Urinary bladder (tissue), 4 donors: ENCODE measurements around the gene CACNA1C. TPM values are rescaled to one million over a fixed set of nuclear protein-coding genes. Genes with fewer than 3 reads are reported as not detected.

Experiments
- DNase-seq: peaks from one replicate; pipeline ENCODE4 v3.0.0-alpha.2; 2015; ENCODE audit errors: extremely low spot score
- H3K27ac ChIP-seq: one replicate; pipeline ENCODE4 v1.5.1; 2013; ENCODE audit warnings: low read depth, mild to moderate bottlenecking, moderate library complexity
- H3K36me3 ChIP-seq: one replicate; pipeline ENCODE4 v1.6.1; 2013; ENCODE audit warnings: mild to moderate bottlenecking, moderate library complexity; ENCODE audit not compliant: insufficient read depth
- H3K4me1 ChIP-seq: one replicate; pipeline ENCODE4 v1.6.1; 2013; ENCODE audit warnings: mild to moderate bottlenecking, moderate library complexity; ENCODE audit not compliant: insufficient read depth
- H3K4me3 ChIP-seq: one replicate; pipeline ENCODE4 v1.5.1; 2013; ENCODE audit warnings: low read depth, low read length
- WGBS: extraction: QIAGEN DNeasy Blood & Tissue Kit; methylation state at CpG from one replicate; pipeline ENCODE4 v1.1.7; 2013; 5-methylcytosine and 5-hydroxymethylcytosine counted together
- polyA plus RNA-seq: library from polyadenylated mRNA; stranded (reverse); fragments of 200-250 nt; gene quantifications from one replicate; pipeline ENCODE4 v1.2.3, GENCODE V29; 2013
- total RNA-seq: library from RNA; depleted of rRNA; stranded (reverse); fragments of >200 nt; gene quantifications from one replicate; pipeline ENCODE4 v1.2.3, GENCODE V29; 2014
- donor health status: healthy with polysubstance abuse.
- donor health status: healthy.

CACNA1C gene
- total and polyA plus RNA-seq, 2 donors, result 25.7 to 34.5 TPM

DNA sequence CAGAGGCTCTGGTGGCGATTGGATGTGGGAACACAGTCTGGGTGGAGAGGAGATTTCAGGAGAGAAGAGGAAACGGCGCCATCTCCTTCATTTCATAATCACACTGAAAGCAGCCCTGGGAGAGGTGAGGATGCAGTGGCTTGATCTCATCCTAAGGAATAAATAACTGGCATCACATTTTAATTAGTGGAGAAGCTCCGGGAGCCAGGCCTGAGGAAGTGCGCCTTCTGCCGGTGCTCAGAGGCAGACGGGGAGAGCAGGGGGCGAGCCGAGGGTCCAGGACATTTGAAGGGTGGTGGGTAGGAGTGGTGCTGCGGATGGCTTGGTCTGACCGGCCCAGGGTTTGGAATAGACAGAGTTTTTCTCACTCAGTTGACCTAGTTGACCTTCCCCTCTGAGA is 265.0 kb downstream of the CACNA1C start:
- WGBS, result 83% methylated on average over 11 of the region's 11 CpGs
- H3K4me1 ChIP-seq, result no peaks in the 10 kb centered on the region
- DNase-seq, result no peak
- no peak overlapping the region for H3K4me3 ChIP-seq
- H3K36me3 ChIP-seq, result no peaks in the 10 kb centered on the region
- H3K27ac ChIP-seq, result no peak overlapping the region

DNA sequence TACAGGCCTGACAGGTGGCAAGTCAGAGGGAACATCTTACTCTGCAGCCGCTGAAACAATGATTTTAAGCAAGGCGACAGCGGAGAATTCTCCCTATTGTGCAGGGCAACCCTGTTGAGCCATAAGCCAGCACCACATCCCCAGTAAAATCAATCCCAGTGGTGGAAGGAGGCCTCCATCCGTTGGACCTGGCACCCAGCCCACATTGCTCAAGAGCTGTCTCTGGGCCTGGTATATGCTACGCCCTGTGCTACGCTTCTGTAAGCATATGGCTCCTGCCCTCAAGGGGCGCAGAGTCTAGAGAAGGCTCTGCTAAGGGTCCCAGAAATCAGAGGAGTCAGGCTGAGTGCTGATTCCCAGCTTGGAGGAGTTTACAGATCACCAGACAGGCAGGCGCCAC is 265.5 kb downstream of the CACNA1C start:
- no peak overlapping the region for H3K27ac ChIP-seq
- H3K4me1 ChIP-seq, result no peaks in the 10 kb centered on the region
- 86% methylated on average over 8 of the region's 8 CpGs for WGBS
- no peaks in the 10 kb centered on the region for H3K36me3 ChIP-seq
- H3K4me3 ChIP-seq, result no peak overlapping the region
- DNase-seq, result no peak

DNA sequence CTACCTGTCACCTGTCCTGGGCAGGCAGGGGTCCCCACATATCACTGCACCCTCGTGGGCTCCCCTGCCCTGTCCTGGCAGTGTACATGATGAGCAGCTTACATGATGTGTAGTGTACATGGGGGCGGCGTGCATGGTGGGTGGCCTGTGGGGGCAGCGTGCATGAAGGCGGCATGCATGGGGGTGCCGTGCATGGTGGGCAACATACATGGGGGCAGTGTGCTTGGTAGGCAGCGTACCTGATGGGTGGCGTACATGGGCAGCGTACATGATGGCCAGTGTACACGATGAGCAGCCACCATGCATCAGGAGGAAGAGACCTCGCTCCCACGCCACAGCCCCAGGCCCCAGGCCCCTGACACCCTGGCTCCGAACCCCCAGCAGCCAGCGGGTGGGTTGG is 266.3 kb downstream of the CACNA1C start:
- Histone ChIP-seq H3K4me1 (no peaks in the 10 kb centered on the region), H3K36me3 (no peaks in the 10 kb centered on the region), H3K27ac (no peak overlapping the region), H3K4me3 (no peak overlapping the region)
- 94% methylated on average over 14 of the region's 14 CpGs for WGBS
- DNase-seq, result no peak

DNA sequence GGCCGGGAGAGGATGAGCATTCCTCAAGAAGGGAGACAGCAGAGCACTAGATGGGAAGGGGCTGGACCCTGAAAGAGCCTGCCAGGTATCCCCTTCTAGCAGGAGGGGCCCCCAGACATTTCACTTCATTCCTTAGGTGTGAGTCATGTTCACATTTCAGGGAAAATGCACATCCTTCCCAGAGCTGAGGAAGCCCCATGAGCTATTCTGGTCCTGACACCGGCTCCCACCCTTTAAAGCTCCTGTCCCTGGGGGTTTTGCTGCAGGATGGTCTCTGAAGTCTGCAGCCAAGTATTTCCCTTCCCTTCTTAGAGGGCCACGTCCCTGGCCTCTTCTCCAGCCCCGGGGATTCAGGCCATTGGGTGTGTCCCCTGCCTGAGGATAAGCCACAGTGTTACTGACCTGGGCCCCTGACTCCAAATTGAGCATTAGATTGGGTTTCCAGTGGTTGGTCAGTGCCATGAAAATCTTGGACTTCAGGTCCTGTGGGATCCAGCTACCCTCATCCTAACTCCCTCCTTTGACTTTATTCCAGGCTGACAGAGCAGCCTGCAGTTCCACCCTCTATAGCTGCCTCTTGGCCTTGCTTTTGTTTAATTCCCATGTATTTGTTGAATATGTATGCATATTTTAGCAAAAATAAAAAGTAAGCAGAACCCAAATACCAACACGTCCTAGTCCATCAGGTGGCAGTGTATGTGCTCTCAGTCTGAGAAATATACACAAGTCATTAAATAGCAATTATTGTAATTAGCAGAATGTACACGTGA is 267.1 kb downstream of the CACNA1C start:
- H3K4me1 ChIP-seq, result no peaks in the 10 kb centered on the region
- no peak overlapping the region for H3K27ac ChIP-seq
- 49% methylated on average over 6 of the region's 6 CpGs for WGBS
- no peak for DNase-seq
- no peak overlapping the region for H3K4me3 ChIP-seq
- no peaks in the 10 kb centered on the region for H3K36me3 ChIP-seq

DNA sequence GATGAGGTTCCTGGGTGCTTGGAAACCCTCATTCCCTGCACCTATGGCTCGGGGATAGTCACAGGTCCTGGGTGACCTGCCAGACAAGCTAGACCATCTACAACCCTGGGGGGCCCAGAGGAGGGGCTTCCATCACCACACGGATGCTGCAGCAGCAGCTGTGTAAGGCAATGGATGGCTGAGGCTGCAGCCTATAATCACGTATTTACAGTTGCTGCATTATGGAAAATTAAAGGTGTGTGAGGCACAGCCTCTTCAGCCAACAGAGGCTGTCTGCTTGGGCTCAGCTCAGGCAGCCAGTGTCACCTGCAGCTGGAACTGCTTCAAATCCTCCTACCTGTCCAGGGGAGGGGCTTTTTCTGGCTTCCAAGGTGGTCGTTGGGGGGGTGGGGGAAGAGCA is 268.1 kb downstream of the CACNA1C start:
- no peaks in the 10 kb centered on the region for H3K36me3 ChIP-seq
- DNase-seq, result no peak
- H3K4me3 ChIP-seq, result no peak overlapping the region
- 86% methylated on average over 4 of the region's 4 CpGs for WGBS
- no peaks in the 10 kb centered on the region for H3K4me1 ChIP-seq
- no peak overlapping the region for H3K27ac ChIP-seq

DNA sequence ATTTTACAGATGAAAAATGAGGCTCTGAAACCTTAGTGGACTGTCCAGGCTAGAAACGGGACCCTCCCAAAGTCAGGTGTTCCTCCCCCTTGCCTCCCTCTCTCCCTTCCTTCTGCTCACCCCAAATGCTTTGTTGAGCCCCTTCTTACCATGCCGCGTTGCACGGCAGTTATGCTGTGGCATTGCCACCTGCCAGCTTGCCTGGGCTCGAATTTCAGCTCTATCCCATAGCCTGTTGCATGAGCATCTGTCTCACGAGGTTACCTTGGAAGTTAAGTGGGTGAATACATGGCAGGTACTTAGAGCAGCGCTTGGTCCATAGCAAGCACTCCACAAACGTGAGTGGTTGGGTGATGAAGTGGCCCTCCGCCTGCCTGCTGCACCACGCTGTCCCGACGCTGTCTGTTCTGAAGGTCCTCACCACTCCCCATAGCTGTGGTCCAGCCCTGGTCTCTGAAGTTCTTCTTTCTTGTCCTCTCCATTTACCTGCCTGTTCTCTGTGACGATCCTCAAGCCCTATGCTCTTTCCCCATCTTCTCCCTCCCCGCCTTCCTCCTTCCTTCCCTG is 269.9 kb downstream of the CACNA1C start:
- 93% methylated on average over 14 of the region's 14 CpGs for WGBS
- no peak overlapping the region for H3K27ac ChIP-seq
- no peak overlapping the region for H3K4me3 ChIP-seq
- no peaks in the 10 kb centered on the region for H3K4me1 ChIP-seq
- DNase-seq, result no peak
- no peaks in the 10 kb centered on the region for H3K36me3 ChIP-seq

DNA sequence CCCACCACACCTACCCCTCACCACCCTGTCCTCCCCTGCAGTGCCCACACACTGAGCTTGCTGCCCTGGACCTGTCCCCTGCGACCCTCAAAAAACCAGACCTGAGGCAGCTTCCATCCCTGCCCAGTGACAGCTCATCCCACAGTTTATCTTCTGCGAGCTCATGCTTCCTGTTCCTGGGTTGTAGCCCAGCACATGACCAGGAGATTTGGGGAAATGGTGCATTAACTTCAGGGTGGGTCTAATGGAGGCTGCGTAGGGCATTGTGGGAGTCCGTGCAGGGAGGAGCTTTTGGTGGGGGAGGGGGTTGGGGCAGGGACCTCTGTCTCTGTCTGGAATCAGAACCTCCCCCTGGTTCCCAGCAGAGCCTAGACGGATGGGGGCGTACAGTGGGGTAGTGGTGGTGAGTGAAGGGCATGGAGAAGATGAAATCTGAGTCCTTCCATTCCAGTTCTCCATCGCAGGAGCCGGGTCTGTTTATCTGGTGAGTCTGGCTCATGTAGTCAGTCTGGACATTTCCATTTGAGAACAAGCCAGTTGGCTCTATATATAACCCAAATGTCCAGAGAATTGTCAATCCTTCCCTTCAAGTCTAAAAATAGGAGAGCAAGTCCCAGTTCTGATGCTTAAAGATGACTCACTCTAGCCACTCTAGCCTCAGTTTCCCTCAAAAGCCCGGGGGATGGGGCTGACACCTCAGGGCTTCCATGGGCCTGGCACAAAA is 270.9 kb downstream of the CACNA1C start:
- H3K4me1 ChIP-seq, result no peaks in the 10 kb centered on the region
- DNase-seq, result no peak
- no peak overlapping the region for H3K4me3 ChIP-seq
- H3K27ac ChIP-seq, result no peak overlapping the region
- WGBS, result 45% methylated on average over 9 of the region's 9 CpGs
- no peaks in the 10 kb centered on the region for H3K36me3 ChIP-seq

DNA sequence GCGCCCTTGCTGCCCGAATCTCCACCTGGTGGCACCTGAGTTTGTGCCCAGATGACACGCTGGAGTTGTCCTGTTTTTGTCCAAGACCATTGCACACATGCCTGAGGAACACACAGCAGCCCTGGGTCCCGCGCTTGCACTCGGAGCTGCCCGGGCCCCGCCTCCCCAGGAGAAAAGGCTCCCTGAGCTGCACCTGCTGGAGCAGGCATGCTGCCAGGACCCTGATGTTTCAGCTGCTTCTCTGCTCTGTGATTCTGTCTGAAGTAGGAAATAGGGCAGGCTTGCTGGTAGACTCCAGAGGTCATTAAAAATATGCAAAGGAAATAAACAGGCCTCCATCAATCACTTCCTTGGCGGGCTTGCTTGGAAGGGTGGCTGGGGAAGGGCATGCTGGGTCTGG is 271.6 kb downstream of the CACNA1C start:
- WGBS, result 70% methylated on average over 9 of the region's 9 CpGs
- Histone ChIP-seq H3K27ac (no peak overlapping the region), H3K4me3 (no peak overlapping the region), H3K36me3 (no peaks in the 10 kb centered on the region), H3K4me1 (no peaks in the 10 kb centered on the region)
- DNase-seq, result no peak

DNA sequence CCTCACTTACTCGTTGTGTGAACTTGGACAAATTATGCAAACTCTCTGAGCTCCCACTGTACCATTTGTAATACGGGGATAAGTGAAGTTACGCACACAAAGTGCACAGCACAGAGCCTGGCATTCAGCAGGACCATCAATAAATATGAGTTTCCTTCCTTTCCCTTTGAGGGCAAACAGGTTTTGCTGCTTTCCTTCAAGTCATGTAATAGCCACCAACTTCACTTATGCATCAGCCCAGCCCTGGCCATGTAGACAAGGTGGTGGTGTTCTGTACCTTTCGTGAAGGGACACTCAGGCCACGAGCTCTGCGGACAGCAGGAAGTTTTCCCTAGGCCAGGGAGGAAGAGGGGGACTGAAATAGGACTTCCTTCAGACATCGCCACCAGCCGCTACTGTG is 272.7 kb downstream of the CACNA1C start:
- H3K27ac ChIP-seq, result no peak overlapping the region
- H3K36me3 ChIP-seq, result no peaks in the 10 kb centered on the region
- no peaks in the 10 kb centered on the region for H3K4me1 ChIP-seq
- WGBS, result 81% methylated on average over 8 of the region's 8 CpGs
- no peak for DNase-seq
- no peak overlapping the region for H3K4me3 ChIP-seq

DNA sequence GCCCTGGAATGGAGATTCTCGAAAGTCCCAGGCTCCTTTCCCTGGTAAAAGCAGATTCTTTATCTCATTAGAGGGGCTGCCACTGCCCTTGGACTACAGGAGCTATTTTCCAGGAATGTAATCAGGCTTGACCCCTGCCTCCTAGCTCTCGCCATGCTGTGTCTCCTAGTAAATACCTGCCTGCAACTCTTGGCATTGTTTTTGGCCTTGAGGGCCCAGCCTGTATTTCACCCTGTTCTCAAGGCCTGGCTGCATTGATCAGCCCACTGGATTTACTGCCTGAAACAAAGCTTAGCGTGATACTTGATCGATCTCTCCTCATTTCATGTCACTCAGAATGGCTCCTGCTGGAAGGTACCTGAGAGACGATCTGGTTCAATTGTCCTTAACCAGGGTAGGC is 273.7 kb downstream of the CACNA1C start:
- no peak overlapping the region for H3K27ac ChIP-seq

DNA sequence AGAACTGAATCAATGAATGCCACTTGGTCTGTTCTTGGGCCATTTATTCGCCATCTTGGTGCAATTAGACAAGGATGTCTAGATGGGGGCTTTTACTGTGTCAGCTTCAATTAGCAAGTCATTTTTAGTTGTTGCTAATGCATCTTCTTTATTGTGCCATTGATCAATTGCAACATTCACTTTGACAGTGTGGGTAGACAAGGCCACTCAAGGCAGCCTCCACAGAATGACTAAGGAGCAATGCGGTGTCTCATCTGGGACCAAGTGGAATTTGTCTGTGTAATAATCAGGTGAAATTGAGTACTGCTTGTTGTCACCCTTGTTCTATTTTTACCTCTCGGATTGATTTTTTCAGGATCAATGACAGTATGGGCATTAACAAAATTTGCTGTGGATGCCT is 275.9 kb downstream of the CACNA1C start:
- 97% methylated on average over 3 of the region's 3 CpGs for WGBS
- Histone ChIP-seq H3K4me3 (no peak overlapping the region), H3K36me3 (no peaks in the 10 kb centered on the region), H3K27ac (no peak overlapping the region), H3K4me1 (no peaks in the 10 kb centered on the region)
- no peak for DNase-seq

More for the DNA sequence above, 273.7 kb downstream of the CACNA1C start:
- no peak for DNase-seq
- 91% methylated on average over 5 of the region's 5 CpGs for WGBS
- no peaks in the 10 kb centered on the region for H3K4me1 ChIP-seq
- H3K36me3 ChIP-seq, result no peaks in the 10 kb centered on the region
- no peak overlapping the region for H3K4me3 ChIP-seq

DNA sequence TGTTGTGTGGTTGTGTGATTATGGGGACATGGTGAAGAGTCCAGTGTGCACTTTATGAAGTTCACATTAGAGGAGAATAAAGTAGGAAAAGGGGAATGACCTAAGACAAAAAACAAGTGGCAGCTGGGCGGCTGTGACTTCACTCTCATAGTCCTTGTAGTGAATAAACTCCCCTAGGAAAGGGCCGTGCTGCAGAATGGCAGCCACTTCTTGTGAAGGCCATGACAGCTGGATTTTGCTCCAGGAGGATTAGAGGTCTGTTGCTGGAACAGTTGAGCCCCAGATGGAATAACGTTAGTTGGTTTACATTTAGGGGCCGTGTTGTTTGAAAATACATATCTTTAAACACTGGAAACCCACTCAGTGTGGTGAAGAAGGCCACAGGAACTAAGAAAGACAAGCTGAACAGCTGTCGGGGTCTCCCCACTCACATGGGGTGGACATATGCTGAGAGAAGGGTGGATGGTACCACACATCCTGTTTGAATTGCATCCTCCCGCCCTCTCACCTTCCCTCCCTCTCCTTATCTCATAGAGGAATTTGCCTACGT is 276.9 kb downstream of the CACNA1C start:
- Histone ChIP-seq H3K4me1 (no peaks in the 10 kb centered on the region), H3K36me3 (no peaks in the 10 kb centered on the region), H3K4me3 (no peak overlapping the region), H3K27ac (no peak overlapping the region)
- DNase-seq, result no peak
- WGBS, result 49% methylated on average over 7 of the region's 7 CpGs

DNA sequence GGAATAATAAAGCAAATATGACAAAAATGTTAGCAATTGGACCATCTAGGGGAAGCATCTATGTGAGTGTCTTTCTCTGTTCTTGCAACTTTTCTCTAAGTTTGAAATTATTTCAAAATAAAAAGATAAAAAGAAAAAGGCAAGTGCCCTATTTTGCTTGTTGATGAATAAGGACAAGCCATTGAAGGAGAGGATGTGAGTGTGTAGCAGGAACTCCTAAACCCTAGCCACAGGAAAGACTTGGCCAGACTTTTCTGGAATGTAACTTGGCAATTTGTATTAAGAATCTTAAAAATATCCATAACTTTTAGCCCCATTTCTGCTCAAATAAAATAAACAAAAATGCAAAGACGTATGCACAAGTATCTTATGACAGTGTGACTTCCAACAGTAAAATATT is 279.4 kb downstream of the CACNA1C start:
- no peak overlapping the region for H3K27ac ChIP-seq
- 36% methylated on average over 1 of the region's 1 CpG for WGBS
- no peaks in the 10 kb centered on the region for H3K4me1 ChIP-seq

DNA sequence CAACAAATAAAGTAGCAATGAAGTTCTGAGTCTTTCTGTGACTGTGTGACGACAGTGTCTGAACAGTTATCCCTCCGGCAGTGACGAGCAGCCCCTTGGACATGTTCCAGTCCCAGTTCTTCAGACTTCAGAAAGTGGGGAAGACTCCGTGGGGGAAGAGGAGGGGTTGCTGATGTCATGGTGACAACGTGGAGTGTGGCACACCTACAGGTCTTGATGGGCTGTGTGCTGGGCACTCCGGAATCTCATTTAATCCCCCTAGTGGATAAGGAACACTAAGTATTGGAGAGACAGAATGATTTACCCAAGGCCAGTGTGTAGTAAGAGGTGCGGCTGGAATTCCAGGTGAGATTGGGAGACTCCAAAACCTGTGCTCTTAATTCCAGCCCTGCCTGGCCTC is 280.2 kb downstream of the CACNA1C start:
- H3K27ac ChIP-seq, result no peak overlapping the region
- DNase-seq, result no peak
- H3K4me3 ChIP-seq, result no peak overlapping the region
- H3K4me1 ChIP-seq, result no peaks in the 10 kb centered on the region
- H3K36me3 ChIP-seq, result no peaks in the 10 kb centered on the region
- 64% methylated on average over 7 of the region's 7 CpGs for WGBS

More for the DNA sequence above, 279.4 kb downstream of the CACNA1C start:
- Histone ChIP-seq H3K4me3 (no peak overlapping the region), H3K36me3 (no peaks in the 10 kb centered on the region)
- no peak for DNase-seq
